Right renal cortex interstitium (tissue), 3 donors: ENCODE results near the gene CSTF2T. TPM values are rescaled to one million over a fixed set of nuclear protein-coding genes. Genes with fewer than 3 reads are reported as not detected.
A peak's percentile ranks its signal among the peaks of the same experiment; 100 is the strongest.

Experiments used
- DNase-seq, 3 donors: peaks; one replicate each; pipeline ENCODE4 v3.0.0-alpha.2; 2013; ENCODE audit warnings: low read depth in 3 of 3, low spot score in 2 of 3
- polyA plus RNA-seq, 3 donors: library from polyadenylated mRNA; unstranded; fragments of 120-200 nt; gene quantifications; one replicate each; pipeline ENCODE4 v1.2.1, GENCODE V29; 2013; ENCODE audit not compliant: insufficient read length in 3 of 3

Gene CSTF2T, protein sequence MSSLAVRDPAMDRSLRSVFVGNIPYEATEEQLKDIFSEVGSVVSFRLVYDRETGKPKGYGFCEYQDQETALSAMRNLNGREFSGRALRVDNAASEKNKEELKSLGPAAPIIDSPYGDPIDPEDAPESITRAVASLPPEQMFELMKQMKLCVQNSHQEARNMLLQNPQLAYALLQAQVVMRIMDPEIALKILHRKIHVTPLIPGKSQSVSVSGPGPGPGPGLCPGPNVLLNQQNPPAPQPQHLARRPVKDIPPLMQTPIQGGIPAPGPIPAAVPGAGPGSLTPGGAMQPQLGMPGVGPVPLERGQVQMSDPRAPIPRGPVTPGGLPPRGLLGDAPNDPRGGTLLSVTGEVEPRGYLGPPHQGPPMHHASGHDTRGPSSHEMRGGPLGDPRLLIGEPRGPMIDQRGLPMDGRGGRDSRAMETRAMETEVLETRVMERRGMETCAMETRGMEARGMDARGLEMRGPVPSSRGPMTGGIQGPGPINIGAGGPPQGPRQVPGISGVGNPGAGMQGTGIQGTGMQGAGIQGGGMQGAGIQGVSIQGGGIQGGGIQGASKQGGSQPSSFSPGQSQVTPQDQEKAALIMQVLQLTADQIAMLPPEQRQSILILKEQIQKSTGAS
- 10 to 100 TPM; 44.0 to 47.4 (median 46.9) TPM for polyA plus RNA-seq

DNA sequence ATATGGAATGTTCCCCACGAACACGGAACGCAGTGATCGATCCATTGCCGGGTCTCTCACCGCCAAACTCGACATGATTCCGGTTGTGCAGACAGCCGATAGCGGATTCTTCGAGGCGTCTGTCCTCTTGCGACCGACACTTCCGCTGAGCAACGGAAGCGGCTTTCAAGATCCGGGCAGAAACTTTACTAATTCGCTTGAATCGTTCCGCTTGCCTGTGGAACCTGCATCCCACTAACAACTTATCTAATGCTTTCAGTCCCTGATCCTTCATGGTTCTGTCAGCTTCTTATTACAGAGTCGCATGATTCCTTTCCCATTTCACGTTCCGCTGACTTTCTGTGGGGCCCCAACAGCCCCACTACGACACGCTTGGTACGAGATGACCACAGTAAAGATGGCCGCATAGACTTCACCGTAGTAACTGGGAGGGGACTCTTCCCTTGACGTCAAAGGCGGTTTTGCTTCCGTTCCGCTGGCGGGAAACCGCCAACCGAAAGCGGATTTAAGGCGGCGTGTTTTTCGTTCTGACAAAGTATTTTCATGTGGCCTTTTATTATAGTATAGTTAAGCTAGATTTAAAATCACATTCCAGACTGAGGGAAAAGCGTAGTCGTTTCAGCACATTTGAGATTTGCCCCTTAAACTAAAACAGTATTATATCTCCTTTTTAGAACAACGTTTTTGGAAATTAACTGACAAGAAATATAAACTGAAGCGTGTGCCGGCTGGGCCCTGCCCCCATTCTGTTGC is at the start of gene CSTF2T:
Gene CSTF2T, minus strand, starts transcription at position 121 of the 753 bp plus-strand sequence. Its CDS starts 46 bp downstream, at position 75.
- peak; percentile 93 to 98 (median 94) for DNase-seq

DNA sequence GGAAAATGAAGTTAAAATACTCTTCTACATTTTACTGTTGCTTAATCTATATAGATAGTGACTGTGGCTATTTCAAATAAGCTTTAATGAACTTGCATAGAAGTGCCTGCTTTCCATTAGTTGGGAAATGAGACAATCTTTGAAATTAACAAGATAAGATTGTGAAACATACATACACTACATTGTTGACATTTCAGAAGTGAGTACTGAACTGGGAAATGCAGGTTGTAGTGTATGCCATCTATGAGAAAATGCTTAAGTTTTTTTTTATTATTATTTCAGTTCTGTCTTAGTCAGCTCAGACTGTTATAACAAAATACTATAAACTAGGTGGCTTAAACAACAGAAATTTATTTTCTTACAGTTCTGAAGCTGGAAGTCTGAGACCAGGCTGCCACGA is 49.6 kb upstream of the CSTF2T start:
- DNase-seq: no peak

DNA sequence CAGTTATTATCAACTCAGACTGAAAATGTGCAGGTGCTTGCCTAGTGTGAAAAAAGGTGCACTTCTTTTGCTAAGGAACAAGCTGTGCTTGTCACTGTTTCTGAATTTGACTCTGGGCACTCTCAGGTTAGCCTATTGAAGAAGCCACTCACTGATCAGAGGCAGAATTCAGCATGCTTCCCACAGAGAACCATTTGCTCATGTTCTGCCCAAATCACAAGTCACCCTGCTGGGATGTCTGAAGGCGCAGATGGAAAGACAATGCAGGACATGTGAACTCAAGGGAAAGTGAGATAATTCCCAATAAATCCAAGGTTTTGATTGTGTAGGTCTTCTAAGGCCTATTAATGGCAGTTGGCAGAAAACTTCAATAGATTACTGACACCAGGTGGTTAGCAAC is 47.8 kb upstream of the CSTF2T start:
- no peak for DNase-seq

DNA sequence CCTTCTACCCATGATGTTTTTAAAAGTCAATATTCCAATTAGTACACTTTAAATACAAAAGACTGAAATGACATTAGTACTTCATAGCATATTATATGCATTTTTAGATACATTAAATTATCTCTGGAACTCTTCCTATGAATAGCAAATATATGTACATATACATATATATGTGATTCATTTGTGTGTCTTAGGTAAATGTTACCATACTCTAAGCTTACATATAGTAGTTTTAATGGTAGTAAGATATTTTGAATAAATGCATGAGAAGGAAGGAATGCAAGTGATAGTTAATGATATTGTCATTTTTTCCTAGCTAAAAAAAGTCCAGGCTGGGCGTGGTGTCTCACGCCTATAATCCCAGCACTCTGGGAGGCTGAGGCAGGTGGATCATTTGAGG is 46.0 kb upstream of the CSTF2T start:
- no peak for DNase-seq

DNA sequence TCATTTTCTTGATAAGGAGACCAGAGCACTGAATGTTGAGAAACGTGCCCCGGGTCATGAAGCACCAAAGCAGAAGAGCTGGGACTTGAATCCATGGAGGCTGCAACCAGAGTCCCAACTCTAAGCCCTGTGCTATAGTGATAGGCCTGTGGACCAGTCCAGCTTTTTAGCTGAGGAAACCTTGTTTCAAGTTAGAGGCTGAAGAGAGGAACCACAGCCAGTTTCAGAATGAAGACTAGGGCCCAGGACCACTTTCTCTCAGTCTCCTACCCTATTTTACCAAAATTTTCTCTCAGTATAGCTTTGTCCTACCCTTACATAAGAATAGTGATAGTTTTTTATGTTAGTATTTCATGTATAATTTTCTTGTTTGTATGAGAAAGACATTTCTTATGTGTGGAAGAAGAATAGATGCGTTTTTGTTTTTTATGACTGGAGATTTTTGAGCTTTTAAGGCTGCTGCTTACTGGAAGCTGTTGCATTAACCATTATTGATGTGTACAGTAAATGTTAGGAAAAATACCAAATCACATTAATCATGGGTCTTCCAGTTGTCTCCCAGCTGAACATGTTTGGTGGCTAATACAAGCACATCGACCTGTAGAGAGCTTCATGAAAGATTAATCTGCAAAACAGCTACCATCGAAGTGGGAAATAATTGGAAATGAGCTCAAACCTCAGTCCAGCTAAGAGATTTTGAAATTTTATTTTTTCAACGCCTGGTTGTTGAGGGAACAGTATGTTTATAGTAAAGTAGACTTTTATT is 45.0 kb upstream of the CSTF2T start:
- DNase-seq: no peak

DNA sequence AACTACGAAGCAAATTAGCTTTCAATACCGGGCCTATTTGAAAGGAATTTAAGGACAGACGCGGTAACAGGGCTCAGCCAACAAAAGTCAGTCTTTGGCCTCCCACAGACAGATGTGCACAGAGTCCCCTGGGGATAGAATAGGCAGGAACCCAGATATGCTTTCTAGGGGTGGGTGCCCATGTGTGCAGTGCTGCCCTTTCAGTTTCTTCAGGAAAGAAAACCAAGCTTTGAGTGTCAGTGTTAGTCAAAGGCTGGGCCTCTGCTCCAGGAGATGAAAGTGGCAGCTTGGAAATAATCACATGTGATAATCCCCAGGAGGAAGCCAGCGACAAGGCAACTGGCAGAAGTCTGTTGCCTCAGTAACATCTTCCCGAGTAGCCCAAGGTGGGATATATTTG is 43.8 kb upstream of the CSTF2T start:
- no peak for DNase-seq

DNA sequence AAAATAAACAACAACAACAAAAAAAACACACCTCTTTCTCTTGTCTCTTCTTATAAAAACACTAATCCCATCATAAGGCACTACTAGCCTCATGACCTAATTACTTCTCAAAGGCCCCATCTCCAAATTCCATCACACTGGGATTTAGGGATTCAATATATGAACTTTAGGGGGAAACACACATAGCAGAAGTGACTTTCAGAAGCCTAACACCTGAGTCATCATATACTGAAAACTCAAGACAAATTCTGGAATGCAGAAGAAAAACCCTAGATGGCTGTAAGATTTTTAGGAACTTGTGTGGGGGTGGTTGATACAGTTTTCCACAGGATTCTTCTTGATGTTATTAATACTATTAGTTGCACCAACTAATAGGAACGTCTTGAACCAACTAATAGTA is 33.7 kb upstream of the CSTF2T start:
- DNase-seq: no peak

DNA sequence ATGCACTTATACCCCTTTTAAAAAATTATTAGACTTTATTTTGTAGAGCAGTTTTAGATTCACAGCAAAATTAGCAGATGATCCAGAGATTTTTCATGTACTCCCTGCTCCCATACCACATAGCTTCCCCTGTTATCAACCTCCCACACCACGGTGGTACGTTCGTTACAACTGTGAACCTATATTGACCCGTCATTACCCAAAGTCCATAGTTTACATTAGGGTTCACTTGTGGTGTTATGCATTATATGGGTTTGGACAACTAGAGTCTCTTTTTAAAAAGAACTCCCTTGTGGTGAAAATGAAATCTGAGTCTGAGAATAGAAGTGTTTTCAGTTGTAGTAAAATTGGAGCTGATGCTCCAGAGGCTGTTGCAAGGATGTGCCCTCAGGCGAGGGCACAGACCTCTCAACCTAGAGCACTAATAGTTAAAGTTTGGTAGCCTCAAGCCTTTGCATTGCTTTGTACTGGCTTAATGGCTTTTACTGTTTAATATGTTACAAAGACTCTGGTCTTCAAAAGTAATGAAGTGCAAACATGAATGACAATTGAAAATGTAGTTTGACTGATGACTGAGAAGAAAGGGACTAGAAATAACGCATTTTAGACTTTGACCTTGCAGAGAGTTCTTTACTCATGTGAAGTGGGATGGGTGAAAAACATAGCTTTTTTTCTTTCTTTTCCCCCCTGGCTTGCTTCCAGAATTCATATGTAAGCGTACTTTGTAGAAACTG is 30.6 kb upstream of the CSTF2T start:
- DNase-seq: peak; percentile 5 to 26 (median 5)

DNA sequence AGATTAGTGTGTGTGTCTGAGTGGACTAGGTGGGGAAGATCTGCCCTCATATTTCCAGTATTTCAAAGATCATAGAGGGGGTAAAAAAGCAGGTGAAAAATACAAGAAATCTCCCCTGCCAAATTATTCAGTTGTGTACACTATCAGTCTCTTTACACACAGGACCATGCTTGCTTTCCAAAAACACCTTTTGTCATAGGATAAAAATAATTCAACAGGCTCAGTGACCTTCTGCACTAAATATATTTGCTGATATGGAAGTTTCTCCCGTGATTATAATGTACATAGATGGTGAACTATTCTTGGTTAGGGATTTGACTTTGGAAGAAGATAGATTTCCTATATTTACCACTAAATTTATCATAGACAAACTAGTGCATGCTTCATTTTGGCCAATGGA is 24.6 kb upstream of the CSTF2T start:
- no peak for DNase-seq

DNA sequence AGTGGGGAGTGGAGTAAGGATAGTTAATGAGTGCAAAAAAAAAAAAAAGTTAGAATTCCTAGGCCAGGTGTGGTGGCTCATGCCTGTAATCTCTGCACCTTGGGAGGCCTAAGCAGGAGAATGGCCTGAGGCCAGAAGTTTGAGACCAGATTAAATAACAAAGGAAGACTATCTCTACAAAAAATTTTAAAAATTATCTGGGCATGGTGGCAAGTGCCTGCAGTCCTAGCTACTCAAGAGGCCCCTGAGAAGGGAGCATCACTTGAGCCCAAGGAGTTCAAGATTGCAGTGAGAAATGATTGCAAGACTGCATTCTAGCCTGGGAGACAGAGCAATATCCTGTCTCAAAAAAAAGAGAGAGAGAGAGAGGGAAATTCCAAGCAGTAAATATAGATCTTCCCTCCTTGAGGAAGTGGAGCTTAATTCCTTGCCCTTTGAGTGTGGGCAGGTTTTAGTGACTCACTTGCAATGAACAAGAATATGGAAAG is 19.5 kb upstream of the CSTF2T start:
- DNase-seq: no peak

DNA sequence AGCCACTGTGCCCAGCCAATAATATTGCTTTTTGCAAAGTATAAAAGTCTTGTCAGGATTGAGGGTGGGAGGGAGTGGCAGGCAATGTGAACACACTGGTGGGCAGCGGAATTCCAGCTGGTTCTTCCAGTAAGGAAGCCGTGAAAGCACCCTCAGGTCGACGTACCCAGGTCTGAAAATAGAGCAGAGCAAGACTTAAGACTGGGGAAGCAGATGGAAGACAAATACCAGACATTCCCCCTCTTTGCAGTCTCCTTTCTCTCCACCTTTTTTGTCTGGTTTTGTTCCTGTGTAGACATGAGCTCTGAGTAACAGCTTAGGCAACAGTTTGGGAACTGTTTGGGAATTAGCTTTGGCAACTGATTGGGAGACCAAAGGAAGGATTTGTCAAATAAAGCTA is 17.6 kb upstream of the CSTF2T start:
- no peak for DNase-seq

DNA sequence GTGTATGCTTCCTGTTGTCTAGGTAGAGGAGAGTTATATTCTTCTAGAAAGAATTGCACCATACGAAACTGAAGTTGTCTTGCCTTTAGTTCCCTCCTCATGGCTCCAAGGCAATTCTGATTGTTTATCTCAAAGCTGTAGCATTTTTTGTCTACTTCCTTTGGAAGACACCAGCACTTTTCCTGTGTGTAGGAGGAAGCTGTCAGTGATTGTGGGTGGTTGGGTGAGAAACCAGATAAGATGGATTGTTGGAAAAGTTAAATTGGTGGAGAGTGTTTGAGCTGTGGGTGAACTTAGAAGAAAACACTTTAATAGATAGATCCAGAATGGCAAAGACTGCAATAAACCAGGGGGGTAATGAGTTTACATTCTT is 12.1 kb upstream of the CSTF2T start:
- no peak for DNase-seq

DNA sequence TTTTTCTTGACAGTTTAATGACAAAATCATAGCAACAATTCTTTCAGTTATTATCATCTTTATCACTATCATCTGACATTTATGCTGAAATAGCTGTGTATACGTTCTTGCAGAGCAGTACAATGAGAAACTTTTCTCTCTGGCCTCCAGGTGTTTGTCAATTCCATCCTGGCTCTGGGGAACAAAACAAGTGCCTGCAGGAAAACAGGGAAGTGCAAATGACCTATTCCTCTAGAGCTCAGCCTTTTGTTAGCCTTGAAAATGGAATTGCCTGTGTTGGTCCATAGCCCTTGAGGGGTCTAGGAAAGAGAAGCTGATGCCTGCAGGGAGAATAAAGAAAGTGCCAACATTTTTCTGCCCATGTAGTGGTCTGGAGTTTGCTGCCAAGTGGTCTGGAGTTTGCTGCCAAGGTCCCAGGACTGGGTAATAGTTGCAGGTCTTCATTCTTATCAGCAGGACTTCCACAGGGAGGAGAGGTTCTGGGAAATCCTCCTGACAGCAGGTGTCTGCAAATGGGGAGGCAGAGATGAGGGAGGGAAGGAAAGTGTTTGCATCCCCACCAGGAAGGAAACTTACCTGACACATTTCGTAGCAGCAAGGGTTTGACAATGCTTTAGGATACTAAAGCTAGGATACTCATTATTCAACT is 10.1 kb upstream of the CSTF2T start:
- DNase-seq: no peak

DNA sequence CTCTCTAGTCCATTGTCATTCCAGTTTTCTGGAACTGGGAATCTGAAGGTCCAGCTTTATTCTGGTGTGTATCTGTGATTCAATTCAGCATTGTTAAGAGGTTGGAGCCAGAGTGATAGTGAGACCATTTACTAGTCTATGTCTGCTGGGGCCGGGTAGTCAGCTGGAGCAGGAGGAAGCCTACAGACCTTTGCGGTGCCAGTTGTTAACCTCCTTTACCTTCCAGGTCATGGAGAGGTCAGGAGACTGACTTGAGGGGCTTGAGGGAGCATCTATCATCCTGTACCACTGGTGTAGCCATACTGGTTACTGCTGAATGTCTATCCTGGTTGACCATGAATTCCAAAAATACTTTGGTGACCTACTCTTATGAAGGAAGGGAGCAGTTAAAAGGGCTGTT is 9.2 kb upstream of the CSTF2T start:
- no peak for DNase-seq

DNA sequence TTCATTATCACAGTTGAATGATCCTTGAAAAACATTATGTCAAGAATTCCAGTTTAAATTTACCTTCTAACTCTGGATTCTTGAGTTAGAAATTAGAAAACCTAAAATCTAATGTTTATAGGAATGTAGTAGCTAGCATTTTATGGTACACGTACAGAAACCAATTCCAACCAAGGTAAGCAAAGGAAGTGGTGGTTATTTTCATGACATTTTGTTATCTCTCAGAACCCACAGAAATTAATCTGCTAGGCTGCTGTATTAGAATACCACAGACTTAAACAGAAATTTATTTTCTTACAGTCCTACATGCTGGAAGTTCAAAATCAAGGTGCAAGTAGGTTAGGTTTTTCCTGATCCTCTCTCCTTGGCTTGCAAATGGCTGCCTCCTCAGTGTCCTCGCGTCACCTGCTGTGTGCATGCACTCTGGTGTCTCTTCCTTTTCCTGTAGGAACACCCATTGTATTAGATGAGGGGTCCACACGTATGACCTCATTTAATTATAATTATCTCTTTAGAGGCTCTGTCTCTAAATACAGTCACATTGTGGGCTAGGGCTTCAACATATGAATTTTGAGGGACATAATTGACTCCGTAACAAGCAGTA is 8.5 kb upstream of the CSTF2T start:
- no peak for DNase-seq

DNA sequence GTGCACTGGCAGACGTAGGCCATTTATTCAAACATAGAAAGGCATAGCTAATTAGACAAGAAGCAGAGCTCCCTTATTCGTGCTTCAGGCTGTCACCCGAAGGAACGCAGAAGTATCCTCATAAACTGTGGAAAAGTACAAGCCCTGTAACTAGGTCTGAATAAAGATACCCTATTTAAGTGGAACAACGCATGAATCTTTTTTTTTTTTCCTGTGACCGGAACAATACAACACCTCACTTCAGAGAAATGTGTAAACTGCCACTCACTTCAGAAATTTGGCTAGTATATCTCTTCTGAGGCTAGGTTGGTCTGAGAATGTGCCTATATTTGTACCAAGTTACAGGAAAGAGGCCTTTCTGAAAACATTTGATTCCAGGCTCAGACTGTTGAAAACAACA is 8.0 kb upstream of the CSTF2T start:
- no peak for DNase-seq

DNA sequence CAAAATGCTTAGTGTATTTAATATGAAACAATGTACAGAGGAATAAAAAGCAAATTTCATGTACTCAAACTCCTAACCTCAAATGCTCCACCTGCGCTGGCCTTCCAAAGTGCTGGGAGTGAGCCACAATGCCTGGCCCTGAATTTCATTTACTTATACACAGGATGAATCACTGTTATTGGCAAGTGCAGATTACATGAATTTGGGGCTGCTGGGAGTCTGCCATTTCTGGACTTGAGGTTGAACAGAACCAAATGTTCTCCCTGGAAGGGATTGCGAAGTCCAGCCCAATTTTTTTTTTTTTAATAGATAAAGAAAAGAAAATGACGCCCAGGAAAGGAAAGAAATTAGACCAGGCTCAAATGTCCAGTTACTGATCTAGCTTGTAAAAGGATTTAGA is 6.8 kb upstream of the CSTF2T start:
- DNase-seq: no peak

DNA sequence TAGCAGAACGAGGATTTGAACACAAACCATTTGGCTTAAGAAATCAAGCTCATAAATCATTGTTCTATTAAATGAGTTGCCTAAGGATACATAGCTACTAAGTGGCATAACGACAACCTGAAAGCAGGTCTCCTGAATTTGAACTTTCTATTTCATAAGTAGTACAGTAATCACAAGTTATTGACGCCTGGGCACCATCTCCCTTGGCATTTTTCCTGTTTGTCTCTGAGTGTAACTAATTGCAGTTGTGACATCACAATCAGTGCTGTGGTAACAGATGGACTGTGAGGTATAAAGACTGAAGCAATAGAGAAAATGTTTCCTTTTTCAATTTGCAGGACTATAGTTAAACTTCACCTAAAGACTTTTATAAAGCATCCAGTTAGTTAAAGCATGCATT is 6.4 kb upstream of the CSTF2T start:
- no peak for DNase-seq

DNA sequence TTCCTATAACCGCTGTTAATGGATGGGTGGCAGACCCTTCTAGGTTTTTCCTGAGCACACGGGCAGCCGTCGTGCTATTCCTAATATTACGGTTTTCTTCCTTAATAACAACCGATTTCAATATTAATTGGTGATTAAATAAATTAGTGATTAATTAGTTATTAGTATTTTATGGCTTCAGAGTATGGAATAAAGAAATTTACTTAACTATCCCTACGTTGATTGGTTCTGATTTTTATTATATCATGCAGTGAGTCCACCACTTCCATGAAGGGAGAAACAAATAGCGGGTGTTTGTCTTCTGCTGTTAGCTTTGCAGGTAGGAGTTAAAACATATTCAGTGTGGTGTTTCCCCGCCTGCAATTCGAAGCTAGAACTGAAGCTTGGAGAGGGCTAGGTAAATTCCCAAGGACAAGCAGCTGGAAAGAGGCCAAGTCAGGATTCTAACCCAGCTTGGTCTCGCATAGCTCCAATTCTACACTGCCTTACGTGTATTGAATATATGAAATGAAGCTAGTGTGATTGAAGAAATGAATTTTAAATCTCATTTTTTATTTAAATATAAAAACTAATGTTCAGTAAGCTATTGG is 928 bp upstream of the CSTF2T start:
- DNase-seq: peak; percentile 18 to 53 (median 30)
